ENCODE measurements around the gene PDE6H.

Gene PDE6H

DNA sequence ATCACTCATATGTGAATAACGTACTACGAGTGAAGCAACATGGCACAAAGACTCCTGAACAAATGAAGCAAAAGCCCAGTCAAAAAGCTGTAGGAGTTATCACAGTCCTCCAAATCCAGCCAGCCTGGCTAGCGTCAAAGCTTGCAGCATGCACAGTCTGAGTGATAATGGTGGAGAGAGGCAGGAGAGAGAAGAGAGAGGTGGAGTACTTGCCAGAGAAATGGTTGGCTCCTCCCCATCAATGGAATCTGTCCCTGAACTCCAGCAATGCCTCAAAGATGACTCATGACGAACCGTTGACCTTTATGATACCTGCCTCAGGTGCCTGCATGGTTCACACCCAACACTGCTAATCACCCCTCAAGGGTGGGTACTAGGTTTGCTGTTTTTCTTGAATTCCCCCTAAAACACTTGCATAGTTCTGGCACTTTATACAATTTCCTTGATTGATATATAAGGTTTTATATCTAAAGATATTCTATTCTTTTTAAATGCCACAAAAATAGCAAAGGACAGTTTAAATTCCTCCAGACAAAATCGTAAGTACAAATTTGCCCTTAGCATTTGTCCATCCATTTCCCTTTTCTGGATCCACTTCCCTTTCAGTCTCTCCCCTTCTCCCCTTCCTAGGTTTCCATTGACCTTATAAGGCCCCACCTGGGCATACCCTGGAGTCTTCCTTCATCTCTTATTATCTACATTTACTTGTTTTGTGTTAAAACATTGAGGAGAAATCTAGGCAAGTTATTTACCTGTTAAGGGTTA lies 21.7 kb upstream of the PDE6H start:
- in situ Hi-C loops (cut with MboI; ENCODE audit: low sequenced_read_pairs) = no loop called here

DNA sequence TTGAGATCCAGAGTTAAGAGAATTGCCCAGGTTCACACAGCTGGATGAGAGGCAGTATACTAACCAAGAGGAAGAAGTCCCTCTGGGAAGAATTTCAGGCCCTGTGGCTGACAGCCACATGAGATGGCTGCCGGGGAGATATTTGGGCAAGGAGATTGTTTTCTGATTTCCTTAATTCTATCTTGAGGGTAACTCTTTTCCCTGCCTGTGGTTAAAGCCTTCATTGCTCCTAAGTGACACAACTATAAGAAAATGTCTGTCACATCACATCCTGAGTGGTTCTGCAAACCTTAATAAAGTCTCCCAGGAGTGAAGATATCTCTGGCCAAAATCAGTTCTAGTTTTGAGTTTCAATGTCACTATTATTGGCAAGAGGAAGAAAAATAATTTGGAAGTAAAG lies 21.0 kb upstream of the PDE6H start:
- in situ Hi-C loops (cut with MboI; ENCODE audit: low sequenced_read_pairs) = no loop called here

DNA sequence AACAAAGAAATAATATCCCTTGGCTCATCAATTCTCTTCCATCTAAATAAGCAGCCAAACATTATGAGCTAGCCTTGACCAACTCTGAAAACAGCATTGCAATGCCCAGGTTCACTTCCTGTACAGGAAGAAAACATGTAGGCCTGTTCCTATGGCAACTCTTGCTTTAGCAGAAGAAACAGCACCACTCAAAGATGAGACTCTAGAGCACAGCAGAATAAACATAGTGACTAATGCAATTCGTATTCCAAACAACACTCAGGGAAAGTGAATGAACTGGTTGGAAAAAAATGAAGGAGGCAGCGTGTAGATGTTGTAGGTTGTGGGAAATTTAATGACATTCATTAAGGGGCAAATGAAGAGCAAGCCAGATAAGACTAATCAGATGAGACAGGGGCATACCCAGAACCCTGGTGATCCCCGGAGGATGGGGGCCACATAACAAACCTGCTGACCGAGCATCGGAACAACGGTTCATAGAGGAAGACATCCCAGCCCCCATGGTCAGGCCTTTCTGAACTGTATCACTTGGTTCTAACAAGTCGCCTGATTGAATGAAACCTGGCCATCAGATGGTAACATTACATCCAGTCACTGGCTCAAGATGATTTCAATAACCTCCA lies 20.4 kb upstream of the PDE6H start:
- in situ Hi-C loops (cut with MboI; ENCODE audit: low sequenced_read_pairs) = no loop called here

- in situ Hi-C loops (cut with MboI; ENCODE audit: low sequenced_read_pairs) = no loop called here
Observed at GRCh38 chr12:14953752-14954151, 19.1 kb upstream of the PDE6H start.

DNA sequence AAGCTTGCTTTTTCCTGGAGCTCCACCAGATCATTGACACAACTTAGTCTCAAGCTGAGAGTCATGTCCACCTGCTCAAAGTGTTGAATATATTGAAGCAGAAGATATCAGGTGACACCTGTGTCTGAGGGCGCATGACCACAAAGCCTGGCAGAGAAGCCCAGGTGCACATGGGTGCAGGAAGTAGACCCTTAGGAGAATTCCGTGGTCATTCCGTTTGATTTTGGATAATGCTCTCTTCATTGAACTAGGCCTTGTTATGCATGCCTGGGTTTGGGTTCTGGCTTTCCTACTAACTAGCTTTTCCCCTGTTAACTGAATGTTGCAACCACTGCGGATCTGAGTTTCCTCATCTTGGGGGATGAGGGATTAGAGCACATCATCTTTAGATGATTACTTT lies 18.6 kb upstream of the PDE6H start:
- in situ Hi-C loops (cut with MboI; ENCODE audit: low sequenced_read_pairs) = no loop called here

- in situ Hi-C loops (cut with MboI; ENCODE audit: low sequenced_read_pairs) = no loop called here
Observed at GRCh38 chr12:14956024-14956891, 16.6 kb upstream of the PDE6H start.

DNA sequence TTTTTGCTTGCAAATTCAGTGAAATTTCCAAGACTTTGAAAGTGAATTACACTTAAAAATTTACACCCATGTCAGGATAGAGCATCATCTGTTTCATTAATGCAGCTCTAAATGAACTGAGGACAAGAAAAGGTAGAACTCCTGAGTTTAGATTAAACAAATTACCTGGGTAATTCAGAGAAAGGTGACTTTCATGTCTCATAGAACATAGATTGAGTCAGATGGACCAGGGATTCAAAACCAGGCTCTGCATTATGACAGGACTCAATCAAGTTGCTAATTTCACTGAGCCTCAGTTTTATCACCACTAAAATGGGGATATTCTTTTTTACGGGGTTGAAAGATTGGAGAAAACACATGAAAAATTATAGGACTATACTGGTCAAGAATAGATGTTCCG lies 15.9 kb upstream of the PDE6H start:
- in situ Hi-C loops (cut with MboI; ENCODE audit: low sequenced_read_pairs) = no loop called here

DNA sequence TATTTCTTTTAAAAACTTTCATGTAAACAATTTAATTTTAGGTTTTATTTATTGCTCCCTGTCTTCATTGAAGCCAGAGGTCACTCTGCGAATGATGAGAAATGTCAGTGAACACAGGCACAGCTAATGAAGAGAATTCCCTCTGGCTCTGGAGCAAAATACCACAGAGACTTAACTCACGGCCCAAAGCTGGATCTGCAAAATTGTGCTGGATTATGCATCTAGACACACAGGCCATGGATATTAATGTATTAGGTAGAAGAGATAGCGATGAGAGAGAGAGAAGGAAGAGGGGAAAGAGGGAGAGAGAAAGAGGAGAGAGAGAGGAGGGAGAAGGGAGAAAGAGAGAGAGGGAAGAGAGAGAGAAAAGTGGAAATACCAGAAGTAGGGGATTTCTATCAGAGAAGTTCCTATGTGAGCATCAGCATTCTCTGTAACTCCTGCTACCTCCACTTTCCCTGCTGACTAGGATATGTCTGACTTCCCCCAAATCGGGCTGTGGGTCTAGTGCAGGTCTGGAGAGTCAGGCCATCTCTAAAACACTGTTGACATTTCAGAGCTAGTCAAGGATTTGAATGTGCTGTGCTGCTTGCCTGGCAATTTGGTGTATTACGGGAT lies 15.2 kb upstream of the PDE6H start:
- in situ Hi-C loops (cut with MboI; ENCODE audit: low sequenced_read_pairs) = no loop called here

GRCh38 chr12:14958361-14959125 lies 14.3 kb upstream of the PDE6H start:
- in situ Hi-C loops (cut with MboI; ENCODE audit: low sequenced_read_pairs) = no loop called here

DNA sequence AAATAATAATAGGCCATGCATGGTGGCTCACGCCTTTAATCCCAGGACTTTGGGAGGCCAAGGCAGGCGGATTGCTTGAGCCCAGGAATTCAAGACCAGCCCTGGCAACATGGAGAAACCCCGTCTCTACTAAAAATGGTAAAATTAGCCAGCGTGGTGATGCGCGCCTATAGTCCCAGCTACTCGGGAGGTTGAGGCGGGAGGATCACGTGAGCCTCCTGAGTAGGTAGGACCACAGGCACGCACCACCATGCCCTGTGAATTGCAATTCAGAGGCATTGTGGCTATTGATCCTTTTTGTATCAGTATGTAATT lies 13.8 kb upstream of the PDE6H start:
- in situ Hi-C loops (cut with MboI; ENCODE audit: low sequenced_read_pairs) = no loop called here

DNA sequence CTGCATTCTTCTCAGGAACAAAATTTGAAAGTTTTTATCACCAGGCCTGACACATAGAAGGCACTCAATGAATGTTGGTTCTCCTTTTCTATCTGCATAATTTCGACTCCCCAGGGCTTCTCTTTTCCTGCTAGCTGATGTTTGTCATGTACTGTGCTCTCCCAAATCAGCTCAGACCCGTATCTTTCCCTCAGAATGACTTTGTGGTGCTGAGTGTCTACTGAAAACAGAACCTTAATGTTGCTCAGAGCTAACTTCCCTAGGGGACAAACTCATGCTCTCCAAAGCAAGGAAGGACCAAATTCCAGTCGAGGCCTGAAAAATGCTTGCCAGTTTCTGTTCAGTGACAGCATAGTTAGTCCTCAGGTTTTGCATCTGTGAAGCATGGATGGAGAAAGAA lies 13.4 kb upstream of the PDE6H start:
- in situ Hi-C loops (cut with MboI; ENCODE audit: low sequenced_read_pairs) = no loop called here

DNA sequence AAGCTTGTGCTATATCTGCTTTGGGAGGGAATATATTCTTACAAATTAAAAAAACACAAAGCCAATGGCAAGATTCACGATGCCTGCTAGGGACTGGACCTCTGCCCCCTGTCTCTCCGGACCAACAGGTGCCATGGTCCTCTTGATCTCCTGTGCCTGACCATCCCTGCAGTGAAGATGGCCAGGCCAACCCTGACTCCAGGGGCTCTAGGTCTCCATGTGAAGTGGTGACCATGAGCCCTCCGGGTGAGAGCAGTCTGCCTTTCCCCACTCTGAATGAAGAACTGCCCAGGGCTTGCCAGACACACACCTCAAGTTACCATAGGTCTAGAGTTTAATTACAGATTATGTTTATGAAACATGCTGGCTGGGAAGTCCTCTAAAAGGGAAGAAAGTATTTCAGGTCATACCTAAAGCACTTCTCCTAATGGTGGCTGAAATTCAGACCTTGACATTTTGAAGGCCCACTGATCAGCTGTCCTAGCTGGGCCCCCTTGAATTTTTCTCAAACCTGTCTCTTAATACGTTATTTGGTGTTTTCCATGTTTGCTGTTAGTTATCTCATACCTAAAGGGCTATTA lies 12.8 kb upstream of the PDE6H start:
- in situ Hi-C loops (cut with MboI; ENCODE audit: low sequenced_read_pairs) = no loop called here

- in situ Hi-C loops (cut with MboI; ENCODE audit: low sequenced_read_pairs) = no loop called here
Observed at GRCh38 chr12:14960548-14961465, 12.0 kb upstream of the PDE6H start.

GRCh38 chr12:14961466-14962152 lies 11.2 kb upstream of the PDE6H start, which contains the start of gene ARHGDIB:
Gene ARHGDIB, minus strand, starts transcription at chr12:14961601. Its CDS starts 10,889 bp downstream, at chr12:14950712.
- in situ Hi-C loops (cut with MboI; ENCODE audit: low sequenced_read_pairs) = no loop called here

DNA sequence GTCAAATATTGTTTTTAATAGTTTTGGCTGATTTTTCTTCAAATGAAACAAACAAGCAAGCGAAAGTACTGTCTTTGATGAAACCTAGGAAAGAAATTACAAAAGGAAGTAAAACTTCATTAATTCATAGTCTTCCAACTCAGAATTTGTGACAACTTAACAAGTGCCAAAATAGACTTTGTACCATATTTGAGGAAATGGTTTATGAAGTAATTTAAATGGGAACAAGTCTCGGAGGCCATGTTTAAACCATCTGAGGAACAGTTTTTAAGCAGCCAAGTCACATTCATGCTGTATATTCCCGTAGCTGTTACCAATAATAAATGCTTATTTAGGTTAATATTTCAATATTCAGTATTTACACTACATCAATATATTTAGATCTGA lies 10.7 kb upstream of the PDE6H start:
- in situ Hi-C loops (cut with MboI; ENCODE audit: low sequenced_read_pairs) = no loop called here

DNA sequence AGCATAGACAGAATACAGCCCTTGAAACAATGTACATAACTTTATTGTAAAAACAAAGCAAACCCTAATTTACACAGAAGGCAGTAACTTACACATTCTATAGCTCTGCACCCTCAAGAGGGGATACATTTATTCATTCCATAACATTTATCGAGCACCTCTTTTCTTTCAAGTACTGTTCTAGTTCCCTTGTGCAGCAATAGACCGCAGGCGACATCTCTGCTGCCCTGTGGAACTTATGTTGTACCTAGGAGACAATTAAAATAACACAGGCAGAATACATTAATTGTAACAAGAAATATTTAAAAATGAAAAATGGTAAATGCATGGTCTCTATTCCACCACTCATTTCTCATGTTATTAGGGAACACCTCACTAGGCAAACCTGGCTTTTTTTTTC lies 10.0 kb upstream of the PDE6H start:
- in situ Hi-C loops (cut with MboI; ENCODE audit: low sequenced_read_pairs) = no loop called here

GRCh38 chr12:14963520-14963919 lies 9.3 kb upstream of the PDE6H start:
- in situ Hi-C loops (cut with MboI; ENCODE audit: low sequenced_read_pairs) = no loop called here

- in situ Hi-C loops (cut with MboI; ENCODE audit: low sequenced_read_pairs) = no loop called here
Observed at GRCh38 chr12:14964406-14964805, 8.4 kb upstream of the PDE6H start.

DNA sequence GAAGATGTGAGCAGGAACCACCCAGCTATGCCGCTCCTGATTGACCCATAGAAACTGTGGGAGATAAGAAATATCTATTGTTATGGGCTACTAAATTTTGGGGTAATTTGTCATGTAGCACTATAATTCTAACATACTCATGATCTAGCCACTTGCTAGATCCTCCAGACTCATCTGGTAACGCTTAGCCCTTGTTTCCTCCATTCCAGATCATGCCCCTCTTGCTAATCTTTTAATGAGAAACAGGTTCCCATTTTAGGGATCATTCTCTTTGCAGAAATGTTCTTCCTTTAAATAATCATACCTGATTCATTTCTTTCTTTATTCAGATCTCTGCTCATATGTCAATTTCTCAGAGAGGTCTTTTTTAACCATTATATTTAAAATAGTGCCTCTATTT lies 7.6 kb upstream of the PDE6H start:
- in situ Hi-C loops (cut with MboI; ENCODE audit: low sequenced_read_pairs) = no loop called here
